IPS DF 6.9 (cell line): ENCODE data around the gene ARHGEF11.
"Not testable (repeated sequence)": the region's sequence is repeated elsewhere in the genome, so short reads cannot be mapped to it uniquely, and the experiment has no call there.

Experiments used
- DNase-seq: peaks from one replicate; pipeline ENCODE4 v3.0.0-alpha.2; 2013; ENCODE audit warnings: low read depth, low spot score
- H3K27ac ChIP-seq: one replicate; pipeline ENCODE4 v1.5.1; 2013; ENCODE audit warnings: low read length, control low read depth
- H3K27me3 ChIP-seq: 2 replicates; pipeline ENCODE4 v1.6.1; 2013; ENCODE audit warnings: mild to moderate bottlenecking, low read length; ENCODE audit not compliant: control insufficient read depth, insufficient read depth
- H3K36me3 ChIP-seq: 2 replicates; pipeline ENCODE4 v1.6.1; 2013; ENCODE audit warnings: low read length; ENCODE audit not compliant: control insufficient read depth, insufficient read depth
- H3K4me1 ChIP-seq: 2 replicates; pipeline ENCODE4 v1.6.1; 2013; ENCODE audit warnings: low read length; ENCODE audit not compliant: control insufficient read depth, insufficient read depth
- H3K4me3 ChIP-seq: 2 replicates; pipeline ENCODE4 v1.5.1; 2013; ENCODE audit warnings: mild to moderate bottlenecking, low read length
- H3K9me3 ChIP-seq: 2 replicates; pipeline ENCODE4 v1.6.1; 2013; ENCODE audit warnings: low read length, inconsistent platforms; ENCODE audit not compliant: control insufficient read depth, insufficient read depth
- WGBS: extraction: QIAGEN DNeasy Blood & Tissue Kit; methylation state at CpG from one replicate; pipeline ENCODE4 v1.1.7; 2013; ENCODE audit warnings: mixed read lengths, missing lambda C conversion rate; ENCODE audit not compliant: insufficient read length, insufficient coverage; 5-methylcytosine and 5-hydroxymethylcytosine counted together

ARHGEF11 gene

GRCh38 chr1:156927215-156928042, 118.1 kb downstream of the ARHGEF11 start:
- WGBS: no CpG with 5 or more reads among the region's 64 CpGs
- no peaks in the 10 kb centered on the region for H3K9me3 ChIP-seq

GRCh38 chr1:156926695-156927094, 118.8 kb downstream of the ARHGEF11 start:
- not testable (repeated sequence) for H3K36me3 ChIP-seq, H3K27ac ChIP-seq, DNase-seq, H3K4me3 ChIP-seq, H3K9me3 ChIP-seq, H3K4me1 ChIP-seq
- no CpG with 5 or more reads among the region's 6 CpGs for WGBS
- H3K27me3 ChIP-seq: peaks cover 59% of the 10 kb centered on the region

More at GRCh38 chr1:156927215-156928042, 118.1 kb downstream of the ARHGEF11 start:
- Histone ChIP-seq H3K27ac (no peak overlapping the region), H3K27me3 (peaks cover 52% of the 10 kb centered on the region), H3K36me3 (no peaks in the 10 kb centered on the region), H3K4me1 (peaks cover 4% of the 10 kb centered on the region), H3K4me3 (peak overlapping the region; percentile 35; the same call in 1 of the 2 replicates)
- DNase-seq: no peak

- no CpG with 5 or more reads among the region's 3 CpGs for WGBS
- no peaks in the 10 kb centered on the region for H3K36me3 ChIP-seq
- H3K27ac ChIP-seq: no peak overlapping the region
- peaks cover 4% of the 10 kb centered on the region for H3K4me1 ChIP-seq
- H3K9me3 ChIP-seq: no peaks in the 10 kb centered on the region
- DNase-seq: no peak
- H3K27me3 ChIP-seq: peaks cover 65% of the 10 kb centered on the region
- H3K4me3 ChIP-seq: no peak overlapping the region
These were observed 119.4 kb downstream of the ARHGEF11 start for GRCh38 chr1:156926175-156926574.

- Histone ChIP-seq H3K27me3 (peaks cover 72% of the 10 kb centered on the region), H3K4me3 (no peak overlapping the region), H3K36me3 (no peaks in the 10 kb centered on the region), H3K27ac (no peak overlapping the region), H3K9me3 (no peaks in the 10 kb centered on the region), H3K4me1 (peaks cover 4% of the 10 kb centered on the region)
- WGBS: no CpG with 5 or more reads among the region's 5 CpGs
- DNase-seq: no peak
These were observed 120.2 kb downstream of the ARHGEF11 start for GRCh38 chr1:156925154-156926010.

- peaks cover 75% of the 10 kb centered on the region for H3K27me3 ChIP-seq
- no peak for DNase-seq
- no CpG with 5 or more reads among the region's 22 CpGs for WGBS
- no peaks in the 10 kb centered on the region for H3K9me3 ChIP-seq
- peak overlapping the region; percentile 31; the same call in 1 of the 2 replicates for H3K4me3 ChIP-seq
- H3K36me3 ChIP-seq: no peaks in the 10 kb centered on the region
- H3K27ac ChIP-seq: no peak overlapping the region
- peaks cover 4% of the 10 kb centered on the region for H3K4me1 ChIP-seq
These were observed 120.9 kb downstream of the ARHGEF11 start for GRCh38 chr1:156924478-156925153.

- Histone ChIP-seq H3K9me3 (no peaks in the 10 kb centered on the region), H3K4me3 (peak overlapping the region; percentile 31; the same call in 1 of the 2 replicates), H3K4me1 (peaks cover 4% of the 10 kb centered on the region), H3K27me3 (peaks cover 74% of the 10 kb centered on the region), H3K36me3 (no peaks in the 10 kb centered on the region), H3K27ac (no peak overlapping the region)
- DNase-seq: no peak
- no CpG with 5 or more reads among the region's 64 CpGs for WGBS
These were observed 121.7 kb downstream of the ARHGEF11 start for GRCh38 chr1:156923670-156924477.

GRCh38 chr1:156922986-156923669, 122.4 kb downstream of the ARHGEF11 start:
- Histone ChIP-seq H3K4me3 (peak overlapping the region; percentile 31; the same call in 1 of the 2 replicates), H3K9me3 (no peaks in the 10 kb centered on the region), H3K36me3 (no peaks in the 10 kb centered on the region), H3K27ac (no peak overlapping the region), H3K4me1 (peaks cover 4% of the 10 kb centered on the region), H3K27me3 (peaks cover 74% of the 10 kb centered on the region)
- no CpG with 5 or more reads among the region's 11 CpGs for WGBS
- DNase-seq: no peak

GRCh38 chr1:156921053-156921529, 124.5 kb downstream of the ARHGEF11 start:
- no peak overlapping the region for H3K27ac ChIP-seq
- H3K4me1 ChIP-seq: peaks cover 4% of the 10 kb centered on the region
- no CpG with 5 or more reads among the region's 7 CpGs for WGBS
- H3K36me3 ChIP-seq: no peaks in the 10 kb centered on the region
- H3K4me3 ChIP-seq: no peak overlapping the region
- peaks cover 60% of the 10 kb centered on the region for H3K27me3 ChIP-seq
- DNase-seq: no peak
- H3K9me3 ChIP-seq: no peaks in the 10 kb centered on the region
